Mammary epithelial cell (primary cell): ENCODE measurements around the gene CNTFR.

Experiments
- CTCF ChIP-seq, 2 donors: IDR thresholded peaks in 1 of 2; conservative IDR thresholded peaks in 1 of 2; 2 replicates each; pipeline ENCODE4 v1.5.1; 2011 to 2012; ENCODE audit warnings: inconsistent platforms in 2 of 2, low read length in 2 of 2, mild to moderate bottlenecking in 2 of 2, control low read depth in 1 of 2, low read depth in 1 of 2; ENCODE audit not compliant: insufficient read depth in 1 of 2; ENCODE audit errors: extremely low read depth in 1 of 2
- EZH2 ChIP-seq: IDR thresholded peaks from 2 replicates; pipeline ENCODE4 v1.6.1; 2012; ENCODE audit warnings: low read length, inconsistent platforms, borderline replicate concordance

GRCh38 chr9:34578241-34579103, 11.1 kb downstream of the CNTFR start:
- no peak for TF ChIP-seq CTCF (conservative IDR thresholded peaks at IDR 0.05 in 1 of 2, IDR thresholded peaks at IDR 0.05 in 1 of 2; ENCODE audit: extremely low read depth in 1 of 2, insufficient read depth in 1 of 2, low read depth in 1 of 2, low read length in 2 of 2)
- TF ChIP-seq EZH2: peak; percentile 59
